Stimulated activated CD4-positive, alpha-beta T cell treated with anti-CD3 and anti-CD28 coated beads, Interleukin-4, amount 100 ng/mL, for 24 hours (primary cell): ENCODE results near the gene SURF4.

Source experiments
- DNase-seq: peaks from one replicate; pipeline ENCODE4 v3.0.0-alpha.2; 2020

SURF4 gene

GRCh38 chr9:133375724-133376654 lies at the start of gene SURF4, which contains the start of gene STKLD1:
TSS of gene SURF4 (minus strand) at chr9:133376060. CDS start at chr9:133375969, 91 bp downstream.
TSS of gene STKLD1 (plus strand) at chr9:133376366. CDS start at chr9:133376474, 108 bp downstream.
- peak; percentile 94 for DNase-seq

- DNase-seq, result no peak
These were observed 49.3 kb upstream of the SURF4 start for GRCh38 chr9:133425049-133425632.

- DNase-seq, result no peak
These were observed 48.3 kb upstream of the SURF4 start for GRCh38 chr9:133424187-133424586.

- DNase-seq, result no peak
These were observed 47.4 kb upstream of the SURF4 start for GRCh38 chr9:133423216-133423615.

GRCh38 chr9:133421615-133422542 lies 46.0 kb upstream of the SURF4 start, which contains the start of gene ADAMTS13:
TSS of gene ADAMTS13 (plus strand) at chr9:133422367. CDS start at chr9:133422444, 77 bp downstream.
- peak; percentile 43 for DNase-seq

- no peak for DNase-seq
These were observed 44.5 kb upstream of the SURF4 start for GRCh38 chr9:133420392-133420827.

GRCh38 chr9:133419005-133419404 lies 43.1 kb upstream of the SURF4 start:
- DNase-seq, result no peak

- peak; percentile 87 for DNase-seq
These were observed 41.9 kb upstream of the SURF4 start, which contains the start of gene REXO4 for GRCh38 chr9:133417541-133418461. TSS of gene REXO4 (minus strand) at chr9:133418010. CDS start at chr9:133417844, 166 bp downstream.

- DNase-seq, result no peak
These were observed 39.3 kb upstream of the SURF4 start for GRCh38 chr9:133415170-133415569.

GRCh38 chr9:133408042-133408441 lies 32.2 kb upstream of the SURF4 start:
- DNase-seq, result no peak

GRCh38 chr9:133406480-133407307 lies 30.8 kb upstream of the SURF4 start:
- DNase-seq, result peak; percentile 88

GRCh38 chr9:133405508-133406438 lies 29.9 kb upstream of the SURF4 start:
- DNase-seq, result no peak

GRCh38 chr9:133404454-133405002 lies 28.7 kb upstream of the SURF4 start:
- no peak for DNase-seq

GRCh38 chr9:133403766-133404453 lies 28.1 kb upstream of the SURF4 start:
- DNase-seq, result peak; percentile 66

GRCh38 chr9:133402689-133403088 lies 26.8 kb upstream of the SURF4 start:
- no peak for DNase-seq

GRCh38 chr9:133401588-133401987 lies 25.7 kb upstream of the SURF4 start:
- no peak for DNase-seq

GRCh38 chr9:133400292-133400691 lies 24.4 kb upstream of the SURF4 start:
- no peak for DNase-seq

- DNase-seq, result no peak
These were observed 22.0 kb upstream of the SURF4 start for GRCh38 chr9:133397895-133398294.
